Measurements from ENCODE around the gene RPL4.

DNA sequence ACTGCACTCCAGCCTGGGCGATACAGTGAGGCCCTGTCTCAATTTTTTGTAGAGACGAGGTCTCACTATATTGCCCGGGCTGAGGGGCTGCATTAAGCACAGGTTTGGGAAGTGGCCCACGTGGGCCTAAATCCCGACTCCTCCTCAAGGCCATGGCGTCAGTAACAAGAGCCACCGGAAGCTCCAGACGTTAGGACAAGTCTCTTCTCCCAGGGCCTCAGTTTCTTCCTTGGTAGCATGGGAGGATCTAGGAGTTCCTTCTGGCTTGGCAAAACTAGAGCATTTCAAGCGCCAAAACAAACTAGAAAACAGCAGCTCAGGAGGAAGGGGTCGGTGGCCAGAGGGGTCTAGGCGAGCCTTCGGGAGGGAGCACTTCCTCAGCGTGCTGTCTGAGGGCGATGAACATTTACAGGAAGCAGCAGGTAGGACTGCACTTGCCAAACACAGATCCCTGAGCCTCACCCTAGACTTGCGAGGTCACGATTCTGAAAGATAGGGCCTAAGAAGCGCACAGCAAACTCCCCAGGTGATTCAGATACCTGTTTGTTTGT lies 7.6 kb downstream of the RPL4 start:
- no peak for TF ChIP-seq EP300 (IDR thresholded peaks at IDR 0.05)
- TF ChIP-seq, protein P1, sequence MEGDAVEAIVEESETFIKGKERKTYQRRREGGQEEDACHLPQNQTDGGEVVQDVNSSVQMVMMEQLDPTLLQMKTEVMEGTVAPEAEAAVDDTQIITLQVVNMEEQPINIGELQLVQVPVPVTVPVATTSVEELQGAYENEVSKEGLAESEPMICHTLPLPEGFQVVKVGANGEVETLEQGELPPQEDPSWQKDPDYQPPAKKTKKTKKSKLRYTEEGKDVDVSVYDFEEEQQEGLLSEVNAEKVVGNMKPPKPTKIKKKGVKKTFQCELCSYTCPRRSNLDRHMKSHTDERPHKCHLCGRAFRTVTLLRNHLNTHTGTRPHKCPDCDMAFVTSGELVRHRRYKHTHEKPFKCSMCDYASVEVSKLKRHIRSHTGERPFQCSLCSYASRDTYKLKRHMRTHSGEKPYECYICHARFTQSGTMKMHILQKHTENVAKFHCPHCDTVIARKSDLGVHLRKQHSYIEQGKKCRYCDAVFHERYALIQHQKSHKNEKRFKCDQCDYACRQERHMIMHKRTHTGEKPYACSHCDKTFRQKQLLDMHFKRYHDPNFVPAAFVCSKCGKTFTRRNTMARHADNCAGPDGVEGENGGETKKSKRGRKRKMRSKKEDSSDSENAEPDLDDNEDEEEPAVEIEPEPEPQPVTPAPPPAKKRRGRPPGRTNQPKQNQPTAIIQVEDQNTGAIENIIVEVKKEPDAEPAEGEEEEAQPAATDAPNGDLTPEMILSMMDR (IDR thresholded peaks at IDR 0.05), result no peak
- TF ChIP-seq POLR2A (IDR thresholded peaks at IDR 0.05), result no peak

Measured in ovary (tissue), 3 donors.